ENCODE results near the gene CFAP410.
A peak's percentile ranks its signal among the peaks of the same experiment; 100 is the strongest.

Gene CFAP410

GRCh38 chr21:44354775-44355771, 15.9 kb upstream of the CFAP410 start:
- no peak overlapping the region for H3K27ac ChIP-seq (ENCODE audit: low read length)
- H3K36me3 ChIP-seq (replicated peaks; ENCODE audit: insufficient read depth, low read length), result no peaks in the 10 kb centered on the region
- no peaks in the 10 kb centered on the region for H3F3A ChIP-seq (ENCODE audit: insufficient read depth, low read length)
- H3K79me2 ChIP-seq (ENCODE audit: low read length), result no peaks in the 10 kb centered on the region
- H3K9ac ChIP-seq (ENCODE audit: low read length), result no peak overlapping the region
- no peaks in the 10 kb centered on the region for H4K20me1 ChIP-seq (ENCODE audit: insufficient read depth, low read length)
- H3K4me2 ChIP-seq (ENCODE audit: low read depth, low read length), result 0 out of 2 replicates have a peak overlapping the region, but pooled peaks have one; percentile 5
- no peak for TF ChIP-seq CTCF (IDR thresholded peaks at IDR 0.05; ENCODE audit: low read length)
- no peak for TF ChIP-seq EZH2 (optimal IDR thresholded peaks at IDR 0.05; ENCODE audit: low read depth, low read length)
- TF ChIP-seq EZH2phosphoT487 (IDR thresholded peaks at IDR 0.05; ENCODE audit: low read length), result no peak
- peaks cover 90% of the 10 kb centered on the region for H3K27me3 ChIP-seq (replicated peaks; ENCODE audit: insufficient read depth, low read length)
- no peak overlapping the region for H3K4me3 ChIP-seq (ENCODE audit: low read length)
- no peak overlapping the region for H2AFZ ChIP-seq (ENCODE audit: low read length)
- H3K4me1 ChIP-seq (ENCODE audit: low read length), result no peaks in the 10 kb centered on the region; the same call in 1 of the 2 replicates
- peak; percentile 31 for DNase-seq
- H3K9me2 ChIP-seq (replicated peaks; ENCODE audit: insufficient read depth, low read length), result no peaks in the 10 kb centered on the region
- H3K9me3 ChIP-seq (replicated peaks; ENCODE audit: insufficient read depth, low read length), result no peaks in the 10 kb centered on the region

- no peaks in the 10 kb centered on the region; the same call in 1 of the 2 replicates for H3K4me1 ChIP-seq (ENCODE audit: low read length)
- no peaks in the 10 kb centered on the region for H4K20me1 ChIP-seq (ENCODE audit: insufficient read depth, low read length)
- H3K9me2 ChIP-seq (replicated peaks; ENCODE audit: insufficient read depth, low read length), result no peaks in the 10 kb centered on the region
- H3K79me2 ChIP-seq (ENCODE audit: low read length), result no peaks in the 10 kb centered on the region
- no peak overlapping the region for H3K9ac ChIP-seq (ENCODE audit: low read length)
- peaks cover 91% of the 10 kb centered on the region for H3K27me3 ChIP-seq (replicated peaks; ENCODE audit: insufficient read depth, low read length)
- H3K27ac ChIP-seq (ENCODE audit: low read length), result no peak overlapping the region
- H3K4me2 ChIP-seq (ENCODE audit: low read depth, low read length), result no peak overlapping the region
- no peaks in the 10 kb centered on the region for H3F3A ChIP-seq (ENCODE audit: insufficient read depth, low read length)
- no peaks in the 10 kb centered on the region for H3K9me3 ChIP-seq (replicated peaks; ENCODE audit: insufficient read depth, low read length)
- no peaks in the 10 kb centered on the region for H3K36me3 ChIP-seq (replicated peaks; ENCODE audit: insufficient read depth, low read length)
- no peak for DNase-seq
- no peak overlapping the region for H3K4me3 ChIP-seq (ENCODE audit: low read length)
- no peak for TF ChIP-seq EZH2 (optimal IDR thresholded peaks at IDR 0.05; ENCODE audit: low read depth, low read length)
- no peak for TF ChIP-seq EZH2phosphoT487 (IDR thresholded peaks at IDR 0.05; ENCODE audit: low read length)
- no peak overlapping the region for H2AFZ ChIP-seq (ENCODE audit: low read length)
Measured at GRCh38 chr21:44354001-44354405, 14.8 kb upstream of the CFAP410 start.

GRCh38 chr21:44353191-44353970, 14.2 kb upstream of the CFAP410 start, which contains the start of gene TRPM2:
TSS of gene TRPM2 (plus strand) at chr21:44353621. CDS start at chr21:44353701, 80 bp downstream.
- no peaks in the 10 kb centered on the region; the same call in 1 of the 2 replicates for H3K4me1 ChIP-seq (ENCODE audit: low read length)
- no peaks in the 10 kb centered on the region for H3K9me3 ChIP-seq (replicated peaks; ENCODE audit: insufficient read depth, low read length)
- peaks cover 91% of the 10 kb centered on the region for H3K27me3 ChIP-seq (replicated peaks; ENCODE audit: insufficient read depth, low read length)
- no peak within 1 kb of the TSS for H2AFZ ChIP-seq (ENCODE audit: low read length)
- H3F3A ChIP-seq (ENCODE audit: insufficient read depth, low read length), result no peaks in the 10 kb centered on the region
- H3K27ac ChIP-seq (ENCODE audit: low read length), result no peak within 1 kb of the TSS
- TF ChIP-seq EZH2 (optimal IDR thresholded peaks at IDR 0.05; ENCODE audit: low read depth, low read length), result no peak
- no peak for TF ChIP-seq EZH2phosphoT487 (IDR thresholded peaks at IDR 0.05; ENCODE audit: low read length)
- no peak for TF ChIP-seq CTCF (IDR thresholded peaks at IDR 0.05; ENCODE audit: low read length)
- no peak within 1 kb of the TSS for H3K4me3 ChIP-seq (ENCODE audit: low read length)
- H3K36me3 ChIP-seq (replicated peaks; ENCODE audit: insufficient read depth, low read length), result no peaks in the 10 kb centered on the region
- peak within 1 kb of the TSS; percentile 7; the same call in 1 of the 2 replicates for H3K4me2 ChIP-seq (ENCODE audit: low read depth, low read length)
- DNase-seq, result no peak
- no peaks in the 10 kb centered on the region for H4K20me1 ChIP-seq (ENCODE audit: insufficient read depth, low read length)
- H3K79me2 ChIP-seq (ENCODE audit: low read length), result no peaks in the 10 kb centered on the region
- H3K9me2 ChIP-seq (replicated peaks; ENCODE audit: insufficient read depth, low read length), result no peaks in the 10 kb centered on the region
- no peak within 1 kb of the TSS for H3K9ac ChIP-seq (ENCODE audit: low read length)

All from MM.1S (cell line).